Right atrium auricular region (tissue), 2 donors: ENCODE data around the gene SLF1. TPM values are rescaled to one million over a fixed set of nuclear protein-coding genes. Genes with fewer than 3 reads are reported as not detected.

Experiments
- DNase-seq: peaks from one replicate; pipeline ENCODE4 v3.0.0-alpha.2; 2019; ENCODE audit warnings: low spot score
- H3K27ac ChIP-seq, 2 donors: fragments of 200-600 bp; sonication (generic); 1 replicate in 1 of 2; 2 replicates in 1 of 2; pipeline ENCODE4 v1.5.1; 2016 to 2019
- H3K27me3 ChIP-seq, 2 donors: fragments of 200-600 bp; sonication (generic); one replicate each; pipeline versions ENCODE4 v1.5.1 to v1.6.0; 2017 to 2019
- H3K36me3 ChIP-seq: fragments of 200-600 bp; sonication (generic); one replicate; pipeline ENCODE4 v1.5.1; 2016
- H3K4me1 ChIP-seq, 2 donors: fragments of 200-600 bp; sonication (generic); one replicate each; pipeline versions ENCODE4 v1.5.1 to v1.6.0; 2017 to 2019
- H3K4me3 ChIP-seq, 2 donors: fragments of 200-600 bp; sonication (generic); 1 replicate in 1 of 2; 2 replicates in 1 of 2; pipeline ENCODE4 v1.5.1; 2017 to 2019; ENCODE audit warnings: mild to moderate bottlenecking in 1 of 2, moderate library complexity in 1 of 2
- H3K9me3 ChIP-seq, 2 donors: fragments of 200-600 bp; sonication (generic); one replicate each; pipeline ENCODE4 v1.5.1; 2019
- CTCF ChIP-seq, 2 donors: fragments of 200-600 bp; sonication (generic); IDR thresholded peaks; one replicate each; pipeline ENCODE4 v1.5.1; 2019; ENCODE audit warnings: antibody characterized with exemption in 2 of 2
- total RNA-seq, 2 donors: library from RNA; depleted of rRNA; stranded (reverse); fragments of >200 nt; gene quantifications; one replicate each; pipeline ENCODE4 v1.1.0, GENCODE V29; 2016

The SLF1 gene
- total RNA-seq, 2 donors from 2014 or later = 3.5 to 4.6 TPM

- no peaks in the 10 kb centered on the region for H3K9me3 ChIP-seq
These were observed 4.9 kb upstream of the SLF1 start for GRCh38 chr5:94613583-94613982.

GRCh38 chr5:94614156-94614805, 4.2 kb upstream of the SLF1 start:
- peaks cover 0 to 15% of the 10 kb centered on the region in 2 donors for H3K4me1 ChIP-seq
- no peak overlapping the region for H3K4me3 ChIP-seq
- no peak overlapping the region for H3K27ac ChIP-seq
- no peak for TF ChIP-seq CTCF (IDR thresholded peaks at IDR 0.05)
- H3K27me3 ChIP-seq = no peaks in the 10 kb centered on the region
- no peak for DNase-seq
- no peaks in the 10 kb centered on the region for H3K9me3 ChIP-seq
- no peaks in the 10 kb centered on the region for H3K36me3 ChIP-seq

More at GRCh38 chr5:94613583-94613982, 4.9 kb upstream of the SLF1 start:
- Histone ChIP-seq H3K4me3 (no peak overlapping the region), H3K27me3 (no peaks in the 10 kb centered on the region), H3K4me1 (peaks cover 0 to 12% of the 10 kb centered on the region in 2 donors), H3K27ac (no peak overlapping the region), H3K36me3 (no peaks in the 10 kb centered on the region)
- TF ChIP-seq CTCF (IDR thresholded peaks at IDR 0.05) = peak in 1 of 2 donors; percentile 14
- no peak for DNase-seq

- Histone ChIP-seq H3K27me3 (no peaks in the 10 kb centered on the region), H3K4me3 (no peak overlapping the region), H3K4me1 (peaks cover 0 to 24% of the 10 kb centered on the region in 2 donors), H3K9me3 (no peaks in the 10 kb centered on the region), H3K36me3 (no peaks in the 10 kb centered on the region), H3K27ac (no peak overlapping the region)
- DNase-seq = no peak
- TF ChIP-seq CTCF (IDR thresholded peaks at IDR 0.05) = no peak
These were observed 2.6 kb upstream of the SLF1 start for GRCh38 chr5:94615862-94616261.

- Histone ChIP-seq H3K4me3 (peak overlapping the region; percentile 79 to 80), H3K27ac (peak overlapping the region; percentile 65 to 85), H3K36me3 (no peaks in the 10 kb centered on the region), H3K4me1 (peaks cover 0 to 24% of the 10 kb centered on the region in 2 donors), H3K9me3 (no peaks in the 10 kb centered on the region), H3K27me3 (no peaks in the 10 kb centered on the region)
- no peak for TF ChIP-seq CTCF (IDR thresholded peaks at IDR 0.05)
- peak; percentile 78 for DNase-seq
These were observed 408 bp upstream of the SLF1 start for GRCh38 chr5:94618029-94618492.

GRCh38 chr5:94620256-94620655, 1.8 kb downstream of the SLF1 start:
- H3K36me3 ChIP-seq = no peaks in the 10 kb centered on the region
- H3K4me3 ChIP-seq = no peak overlapping the region
- no peaks in the 10 kb centered on the region for H3K9me3 ChIP-seq
- no peaks in the 10 kb centered on the region for H3K27me3 ChIP-seq
- no peak for TF ChIP-seq CTCF (IDR thresholded peaks at IDR 0.05)
- DNase-seq = no peak
- H3K27ac ChIP-seq = no peak overlapping the region
- peaks cover 0 to 30% of the 10 kb centered on the region in 2 donors for H3K4me1 ChIP-seq

GRCh38 chr5:94621763-94622162, 3.3 kb downstream of the SLF1 start:
- no peak for TF ChIP-seq CTCF (IDR thresholded peaks at IDR 0.05)
- H3K36me3 ChIP-seq = no peaks in the 10 kb centered on the region
- H3K4me3 ChIP-seq = no peak overlapping the region
- H3K9me3 ChIP-seq = no peaks in the 10 kb centered on the region
- peaks cover 0 to 28% of the 10 kb centered on the region in 2 donors for H3K4me1 ChIP-seq
- peak overlapping the region in 1 of 2 donors; percentile 50 for H3K27ac ChIP-seq
- no peaks in the 10 kb centered on the region for H3K27me3 ChIP-seq
- no peak for DNase-seq
